GM18511 (cell line): Measurements from ENCODE around the gene CACTIN.
"Not testable (repeated sequence)": the region's sequence is repeated elsewhere in the genome, so short reads cannot be mapped to it uniquely, and the experiment has no call there.

Source experiments
- ATAC-seq: cut with Tn5 transposase; IDR thresholded peaks from one replicate; pipeline ENCODE4 v1.9.1; 2021; ENCODE audit warnings: mild to moderate bottlenecking, moderate library complexity; ENCODE audit not compliant: unreplicated experiment

The CACTIN gene

DNA sequence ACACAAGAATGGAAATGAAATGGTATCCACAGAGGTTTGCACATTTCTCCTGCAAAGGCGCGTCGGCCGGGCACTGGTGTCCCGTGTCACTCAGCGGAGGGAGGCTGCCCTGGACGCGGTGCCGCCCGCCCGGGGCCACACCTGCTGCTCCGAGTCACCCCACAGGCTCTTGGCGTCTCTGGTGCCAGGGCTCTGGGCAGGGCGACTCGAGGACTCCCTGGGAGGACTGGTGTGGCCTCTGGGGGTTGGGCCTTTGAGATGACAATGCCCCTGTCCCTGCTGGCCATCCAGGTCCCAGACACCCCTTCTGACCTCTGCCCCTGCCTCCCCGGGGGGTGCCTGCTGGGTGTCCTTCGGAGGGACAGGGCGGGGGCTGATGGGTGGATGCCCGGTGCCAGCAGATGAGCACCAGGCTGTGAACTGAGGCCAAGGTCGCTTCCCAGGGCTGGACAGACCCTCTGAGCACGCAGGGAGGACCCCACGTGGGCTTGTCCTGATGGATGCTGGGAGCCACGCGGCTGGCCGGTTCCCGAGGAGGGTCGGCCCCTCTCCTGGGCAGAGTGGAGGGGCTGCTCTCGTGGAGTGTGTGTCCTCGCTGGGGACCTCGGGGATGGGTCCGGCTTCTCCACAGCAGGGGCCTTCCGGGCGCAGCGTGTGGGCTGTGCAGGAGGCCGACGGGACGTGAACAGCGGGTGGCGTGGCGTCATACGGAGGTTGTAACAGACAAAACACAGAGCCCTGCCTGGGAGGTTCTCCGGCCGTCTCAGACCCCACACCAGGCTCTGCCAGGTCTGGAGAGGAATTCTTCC lies 4.7 kb upstream of the CACTIN start:
- ATAC-seq, result no peak

DNA sequence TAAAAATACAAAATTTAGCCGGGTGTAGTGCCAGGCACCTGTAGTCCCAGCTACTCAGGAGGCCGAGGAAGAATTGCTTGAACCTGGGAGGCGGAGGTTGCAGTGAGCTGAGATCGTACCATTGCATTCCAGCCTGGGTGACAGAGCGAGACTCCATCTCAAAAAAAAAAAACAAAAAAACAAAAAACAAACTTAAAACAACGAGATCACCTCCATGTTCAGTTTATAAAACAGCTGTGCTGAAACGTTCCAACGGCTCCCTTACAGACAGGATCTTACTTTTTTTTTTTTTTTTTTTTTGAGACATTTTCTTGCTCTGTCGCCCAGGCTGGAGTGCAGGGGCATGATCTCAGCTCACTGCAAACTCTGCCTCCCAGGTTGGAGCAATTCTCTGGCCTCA lies 2.2 kb upstream of the CACTIN start:
- ATAC-seq, result not testable (repeated sequence)

DNA sequence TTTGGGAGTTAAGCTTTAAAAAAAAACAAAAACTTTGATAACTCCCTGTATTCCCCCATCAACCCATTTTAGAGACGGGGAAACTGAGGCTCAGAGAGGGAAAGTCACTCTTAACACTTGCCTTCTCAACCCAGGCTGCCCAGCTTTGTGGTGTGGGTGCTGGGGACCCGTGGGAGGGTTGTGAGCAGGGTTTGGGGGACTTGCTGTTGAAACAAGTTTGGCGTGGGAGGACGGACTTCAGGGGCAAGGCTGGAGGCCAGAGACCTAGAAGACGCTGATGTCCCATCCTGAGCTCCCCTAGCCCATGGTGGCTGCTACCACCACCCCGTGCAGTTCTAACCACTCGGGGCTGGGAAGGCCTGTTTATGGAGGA lies 747 bp upstream of the CACTIN start:
- ATAC-seq, result no peak

DNA sequence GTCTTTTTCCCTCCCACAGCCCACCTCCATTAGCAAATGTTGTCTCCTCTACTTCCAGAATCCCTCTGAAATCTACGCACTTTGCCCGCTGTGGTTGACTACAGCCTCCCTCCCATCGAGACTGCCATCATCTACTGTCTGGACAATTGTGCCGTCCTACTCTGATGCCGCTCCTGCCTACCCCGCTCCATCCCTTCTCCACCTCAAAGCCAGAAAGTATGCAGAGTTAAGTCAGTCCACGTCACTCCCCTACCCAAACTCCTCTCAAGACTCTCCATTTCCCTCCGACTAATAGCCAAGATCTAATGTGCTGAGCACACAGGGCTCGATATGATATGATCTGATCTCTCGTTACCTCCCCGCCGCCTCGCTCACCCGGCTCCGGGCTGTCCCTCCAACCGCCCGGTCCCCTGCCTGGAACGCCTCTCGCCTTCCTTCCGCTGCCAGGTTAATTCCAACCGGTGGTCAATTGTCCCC lies 556 bp downstream of the CACTIN start:
- no peak for ATAC-seq

DNA sequence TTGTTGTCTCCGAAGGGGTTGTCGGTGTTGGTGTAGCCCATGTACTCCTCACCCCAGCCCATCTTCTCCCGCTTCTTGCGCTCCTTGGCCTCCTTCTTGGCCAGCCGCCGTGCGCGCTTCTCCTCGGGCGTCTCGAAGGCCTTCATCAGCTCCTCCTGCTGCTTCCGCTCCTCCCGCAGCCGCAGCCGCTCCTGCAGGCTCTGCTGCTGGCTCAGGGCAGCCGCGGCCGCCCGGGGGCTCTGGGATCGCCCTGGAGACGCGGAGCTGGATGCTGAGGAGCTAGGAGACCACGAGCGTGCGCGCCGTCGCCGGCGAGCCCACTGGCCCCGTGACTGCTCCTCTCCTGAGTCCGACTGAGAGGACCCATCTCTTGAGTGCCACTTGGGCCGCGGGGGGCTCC lies 2.9 kb downstream of the CACTIN start:
- no peak for ATAC-seq

DNA sequence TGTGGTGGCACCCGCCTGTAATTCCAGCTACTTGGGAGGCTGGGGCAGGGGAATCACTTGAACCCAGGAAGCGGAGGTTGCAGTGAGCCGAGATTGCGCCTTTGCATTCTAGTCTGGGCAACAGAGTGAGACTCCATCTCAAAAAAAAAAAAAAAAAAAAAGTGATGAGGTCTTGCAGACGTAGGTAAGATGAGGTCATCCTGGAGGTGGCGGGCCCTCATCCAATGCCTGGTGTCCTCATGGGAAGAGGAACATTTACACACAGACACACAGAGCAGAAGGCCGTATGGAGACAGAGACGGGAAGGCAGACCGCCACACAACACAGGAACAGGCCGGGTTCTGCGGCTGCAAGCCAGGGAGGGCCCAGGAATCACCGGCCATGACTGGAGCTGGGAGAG lies 4.4 kb downstream of the CACTIN start:
- ATAC-seq, result no peak

DNA sequence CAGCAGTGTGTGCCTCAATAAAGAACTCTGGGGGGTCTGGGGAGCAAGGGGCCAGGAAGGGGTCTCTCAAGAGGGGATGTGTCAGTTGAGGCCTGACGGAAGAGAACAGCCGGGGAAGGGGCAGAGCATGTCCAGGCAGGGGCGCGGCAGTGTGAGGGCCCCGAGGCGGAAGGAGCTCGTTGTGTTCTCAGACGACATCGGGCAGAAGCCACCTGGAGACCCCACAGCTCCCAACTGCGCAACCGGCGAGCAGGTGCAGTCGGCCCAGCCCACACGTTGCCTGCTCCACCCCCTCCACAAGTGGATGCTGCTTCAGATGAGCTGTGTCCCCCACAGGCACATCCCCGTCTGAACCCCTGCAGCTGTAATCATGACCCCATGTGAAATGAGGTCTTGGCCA lies 4.9 kb downstream of the CACTIN start:
- no peak for ATAC-seq

DNA sequence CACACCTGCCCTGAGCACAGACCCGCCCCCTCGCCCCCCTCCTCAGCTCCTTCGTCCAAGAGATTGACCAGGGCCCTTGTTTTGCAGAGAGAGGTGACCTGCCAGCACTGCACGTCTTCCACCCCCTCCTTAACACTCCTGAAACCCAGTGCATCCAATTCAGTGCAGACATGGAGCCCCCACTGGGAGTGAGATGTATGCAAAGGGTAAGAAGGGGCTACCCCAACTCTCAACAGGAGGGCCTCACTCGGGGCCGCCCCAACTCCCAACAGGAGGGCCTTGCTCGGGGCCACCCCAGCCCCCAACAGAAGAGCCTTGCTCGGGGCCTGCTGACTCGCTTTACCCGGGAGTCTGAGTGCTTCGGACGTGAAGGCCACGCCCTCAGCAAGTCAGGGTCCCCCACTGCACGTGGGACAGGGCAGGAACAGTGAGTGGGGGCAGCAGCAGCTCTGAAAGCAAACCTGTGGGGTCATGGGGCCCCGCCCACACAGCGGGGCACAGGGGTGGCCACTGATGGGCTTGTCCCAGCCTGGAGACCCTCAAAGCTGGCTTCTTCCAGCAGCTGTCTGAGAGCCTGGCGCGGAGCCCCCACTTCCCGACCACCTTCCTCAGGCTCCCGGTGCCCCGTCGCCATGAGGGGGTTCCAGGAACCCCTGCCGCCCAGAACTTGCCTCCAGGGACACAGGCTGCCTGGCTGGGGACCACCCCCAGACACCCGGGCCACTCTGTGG lies 5.6 kb downstream of the CACTIN start:
- ATAC-seq, result no peak

DNA sequence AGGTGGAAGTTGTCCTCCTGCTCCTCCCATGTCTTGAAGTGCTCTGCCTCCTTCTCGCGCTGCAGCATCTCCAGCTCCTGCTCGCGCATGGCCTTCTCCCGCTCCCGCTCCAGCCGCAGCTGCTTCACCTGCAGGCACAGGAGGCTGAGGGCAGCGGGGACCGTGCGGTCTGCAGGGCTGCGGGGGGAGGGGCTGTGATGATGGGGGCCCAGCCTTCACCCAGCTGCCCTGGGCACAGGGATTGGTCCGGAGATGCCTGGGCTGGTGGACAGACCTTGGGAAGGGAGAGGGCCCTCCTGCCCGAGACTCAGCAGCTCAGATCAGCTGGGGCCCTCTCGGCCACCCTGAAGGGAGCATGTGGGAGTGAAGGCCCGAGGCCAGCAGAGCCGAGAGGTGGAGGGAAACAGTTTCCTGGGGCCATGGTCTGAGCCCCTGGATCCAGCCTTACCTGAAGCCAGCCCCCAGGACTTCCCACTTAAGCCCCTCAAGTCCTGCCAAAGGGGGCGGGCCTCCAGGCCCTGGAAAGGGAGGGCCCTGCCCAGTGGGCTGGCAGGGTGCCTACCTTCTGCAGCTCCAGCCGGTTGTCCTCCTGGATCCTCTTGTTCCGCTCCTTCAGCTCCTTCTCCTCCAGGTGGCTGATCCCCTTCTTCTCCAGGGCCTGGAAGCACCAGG lies 6.3 kb downstream of the CACTIN start:
- ATAC-seq, result no peak

DNA sequence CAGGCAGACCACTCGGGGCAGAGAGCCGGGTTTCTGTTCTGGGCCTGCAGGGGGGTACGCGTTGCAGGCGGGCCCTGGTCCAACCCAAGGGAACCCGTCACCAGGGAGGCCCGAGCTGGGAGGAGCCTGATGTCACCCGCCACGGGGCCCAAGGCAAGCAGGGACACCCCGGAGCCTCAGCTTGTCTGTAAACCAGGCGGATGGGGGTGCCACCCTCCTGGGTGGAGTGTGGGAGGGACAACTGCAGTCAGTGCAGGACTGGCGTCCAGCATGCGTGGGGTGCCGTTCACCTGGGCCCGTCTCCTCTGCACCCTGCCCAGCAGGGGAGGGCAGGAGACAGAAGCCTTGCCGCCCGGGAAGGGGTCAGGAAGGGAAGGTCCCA lies 7.0 kb downstream of the CACTIN start:
- ATAC-seq, result no peak

DNA sequence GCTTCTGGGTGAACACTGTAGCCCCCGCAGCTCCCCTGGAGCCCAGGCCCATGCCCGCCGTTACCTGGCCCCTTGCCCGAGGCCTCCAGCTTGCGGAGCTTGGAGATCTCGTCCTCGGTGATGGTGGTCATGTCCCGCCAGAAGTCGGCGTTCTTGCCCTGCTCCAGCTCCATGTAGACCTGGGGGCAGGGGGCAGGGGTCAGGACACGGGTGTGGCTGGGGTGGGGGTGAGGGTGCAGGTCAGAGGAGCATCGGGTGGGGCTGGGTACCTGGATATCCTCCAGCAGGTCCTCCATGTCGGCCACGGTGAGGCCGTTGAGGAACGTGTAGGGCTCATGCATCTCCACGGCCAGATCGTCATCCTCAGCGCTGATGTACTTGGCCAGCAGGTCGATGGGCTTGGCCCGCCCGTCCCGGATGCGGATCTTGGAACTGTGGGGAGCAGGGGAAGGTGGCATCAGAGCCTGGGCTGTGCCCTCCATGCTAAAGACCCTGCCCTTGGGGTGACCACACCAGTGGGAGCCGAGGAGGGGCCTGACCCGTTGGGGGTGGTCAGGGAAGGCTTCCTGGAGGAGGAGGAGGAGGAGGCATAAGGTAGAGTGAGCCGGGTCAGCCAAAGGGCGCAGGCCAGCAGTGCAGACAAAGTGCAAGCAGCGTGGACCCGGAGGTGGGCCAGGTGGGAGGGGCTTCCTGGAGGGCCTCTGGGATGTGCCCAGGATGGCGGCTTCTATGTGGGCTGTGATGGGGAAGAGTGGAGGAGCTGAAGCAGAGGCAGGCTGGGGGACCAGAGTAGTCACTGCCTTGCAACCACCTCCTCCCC lies 7.6 kb downstream of the CACTIN start:
- ATAC-seq, result no peak

DNA sequence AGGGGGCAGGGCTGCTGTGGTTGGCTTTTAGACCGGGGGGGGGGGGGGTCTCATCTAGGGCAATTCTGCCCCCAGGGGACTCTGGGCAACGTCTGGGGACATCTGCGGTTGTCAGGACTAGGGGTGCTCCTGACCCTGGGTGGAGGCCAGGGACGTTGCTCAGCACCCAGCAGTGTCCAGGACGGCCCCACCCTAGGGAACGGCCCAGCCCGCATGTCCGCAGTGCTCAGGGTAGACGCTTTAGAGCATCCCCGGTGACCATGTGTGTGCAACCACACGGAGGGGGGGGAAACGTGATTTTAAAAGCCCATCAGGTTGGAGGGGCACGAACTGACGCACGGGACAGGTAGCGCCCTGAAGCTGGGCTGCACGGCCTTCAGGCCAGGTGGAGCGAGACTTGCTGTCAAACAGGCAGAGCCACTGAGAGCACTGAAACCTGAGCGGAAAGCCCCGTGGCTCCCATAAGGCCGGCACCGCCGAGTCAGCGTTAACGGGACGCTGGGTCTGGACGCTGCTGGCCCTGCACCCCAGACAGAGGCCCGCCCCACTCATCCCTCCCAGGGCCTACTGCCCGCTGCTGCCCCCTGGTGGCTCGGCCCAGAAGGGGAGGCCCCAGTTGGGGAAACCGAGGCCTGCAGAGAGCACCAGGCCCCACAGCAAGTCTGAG lies 8.3 kb downstream of the CACTIN start:
- ATAC-seq, result no peak

DNA sequence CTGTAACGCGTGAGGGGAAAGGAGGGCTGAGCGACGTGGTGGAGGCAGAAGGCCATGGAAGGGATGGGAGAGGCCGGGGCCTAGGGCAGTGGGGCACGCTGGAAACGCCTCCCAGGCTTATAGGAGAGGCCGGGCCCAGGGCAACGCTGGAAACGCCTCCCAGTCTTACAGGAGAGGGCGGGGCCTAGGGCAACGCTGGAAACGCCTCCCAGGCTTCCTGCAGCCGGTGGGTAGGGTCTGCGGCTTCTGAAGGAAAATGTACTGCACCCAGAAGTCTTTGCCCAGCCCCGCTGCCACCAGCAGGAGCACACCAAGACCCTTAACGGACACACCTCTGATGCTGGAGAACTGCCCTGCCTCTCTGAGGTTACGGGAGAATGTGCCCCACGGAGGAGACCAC lies 9.1 kb downstream of the CACTIN start:
- no peak for ATAC-seq

DNA sequence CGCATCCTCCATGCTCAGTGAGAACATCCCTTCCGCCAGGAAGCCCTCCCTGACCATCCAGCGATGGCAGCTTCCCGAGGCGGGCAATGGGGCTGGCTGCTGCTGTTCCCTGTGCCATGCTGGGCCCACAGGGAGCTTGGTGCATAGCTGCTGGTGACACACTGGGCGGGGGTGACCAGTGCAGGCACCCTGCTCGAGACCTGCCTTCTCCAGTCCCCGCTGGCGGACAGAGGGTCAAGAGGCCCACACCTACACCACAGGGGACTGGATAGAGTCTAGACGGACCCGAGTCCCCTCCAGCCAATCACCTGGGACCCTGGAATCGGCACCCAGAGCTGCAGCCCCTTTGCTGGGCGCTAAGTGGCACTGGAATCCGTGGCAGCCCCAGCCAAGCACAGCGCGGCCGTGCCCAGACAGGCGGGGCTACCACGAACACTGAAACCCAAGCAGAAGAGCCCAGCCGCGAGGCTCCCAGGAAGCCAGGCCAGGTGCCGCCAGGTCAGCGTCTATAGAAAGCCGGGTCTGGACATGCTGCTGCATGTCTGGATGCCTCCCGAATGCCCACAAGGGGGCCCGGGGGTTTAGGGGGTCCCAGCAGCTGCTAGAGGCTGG lies 11.0 kb downstream of the CACTIN start:
- ATAC-seq, result no peak

DNA sequence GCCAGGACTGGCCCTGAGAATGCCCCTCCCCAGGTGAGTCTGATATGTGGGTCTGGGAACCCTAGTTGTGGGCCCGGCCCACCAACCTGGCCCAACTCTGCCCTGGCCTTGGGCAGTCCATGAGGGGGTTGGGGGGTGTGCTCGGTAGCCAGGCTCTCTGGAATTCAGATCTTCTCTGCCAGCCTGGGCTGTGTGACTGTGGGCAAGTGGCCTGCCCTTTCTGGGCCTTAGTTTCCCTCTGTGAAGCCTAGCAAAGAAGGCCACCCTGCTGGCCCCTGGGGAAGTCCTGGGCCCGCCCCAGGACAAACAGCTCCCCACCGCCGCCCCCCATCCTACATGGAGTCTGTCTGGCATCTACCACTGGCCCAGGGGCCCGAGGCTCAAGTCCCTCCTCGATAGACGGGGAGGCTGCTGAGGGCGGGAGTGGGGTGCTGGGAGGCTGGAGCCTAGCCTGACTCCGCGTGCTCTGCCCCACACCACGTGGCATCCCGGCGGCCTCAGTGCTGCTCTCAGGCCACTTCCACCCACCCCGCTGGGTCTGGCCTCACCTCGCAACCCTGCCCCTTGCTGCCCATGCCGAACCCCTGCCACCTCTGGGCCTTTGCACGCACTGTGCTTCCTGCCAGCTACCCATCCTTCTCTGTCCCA lies 11.6 kb downstream of the CACTIN start:
- no peak for ATAC-seq

DNA sequence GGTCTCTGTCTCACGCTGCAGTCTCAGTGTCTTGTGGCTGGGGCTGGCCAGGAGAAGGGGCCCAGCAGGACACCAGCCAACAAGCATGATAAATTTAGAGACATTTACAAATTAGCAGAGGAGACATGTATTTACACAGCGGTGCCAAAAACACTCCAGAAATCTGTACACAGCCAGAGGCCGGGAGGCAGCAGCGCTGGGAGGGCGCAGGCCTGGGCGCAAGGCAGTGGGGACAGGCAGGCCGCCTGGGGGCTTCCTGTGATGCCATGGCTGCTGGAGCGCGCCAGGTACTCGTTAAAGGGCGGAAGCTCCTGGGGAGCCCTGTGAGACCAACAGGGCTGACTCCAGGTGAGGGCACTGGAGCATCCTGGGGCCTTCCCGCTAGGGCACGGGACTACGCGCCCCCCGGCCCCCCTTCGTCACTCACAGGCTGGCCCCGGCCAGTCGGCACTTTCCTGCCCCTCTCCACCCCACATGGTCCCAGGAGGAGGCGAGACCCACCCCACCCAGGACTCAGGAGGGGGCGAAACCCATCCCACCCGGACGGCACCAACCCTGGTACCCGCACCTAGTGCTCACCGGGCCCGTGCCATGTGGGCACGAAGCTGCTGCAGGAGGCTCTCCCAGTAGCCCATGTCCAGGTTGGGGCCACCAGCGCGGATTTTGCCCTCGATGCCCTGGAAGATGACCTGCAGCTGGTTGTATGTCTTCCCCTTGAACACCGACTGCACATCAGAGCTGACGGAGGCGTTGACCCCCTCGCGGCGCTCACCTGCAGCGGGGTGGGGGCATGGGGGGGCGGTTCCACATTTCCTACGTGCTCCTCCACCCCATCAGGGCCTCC lies 12.6 kb downstream of the CACTIN start:
- no peak for ATAC-seq

DNA sequence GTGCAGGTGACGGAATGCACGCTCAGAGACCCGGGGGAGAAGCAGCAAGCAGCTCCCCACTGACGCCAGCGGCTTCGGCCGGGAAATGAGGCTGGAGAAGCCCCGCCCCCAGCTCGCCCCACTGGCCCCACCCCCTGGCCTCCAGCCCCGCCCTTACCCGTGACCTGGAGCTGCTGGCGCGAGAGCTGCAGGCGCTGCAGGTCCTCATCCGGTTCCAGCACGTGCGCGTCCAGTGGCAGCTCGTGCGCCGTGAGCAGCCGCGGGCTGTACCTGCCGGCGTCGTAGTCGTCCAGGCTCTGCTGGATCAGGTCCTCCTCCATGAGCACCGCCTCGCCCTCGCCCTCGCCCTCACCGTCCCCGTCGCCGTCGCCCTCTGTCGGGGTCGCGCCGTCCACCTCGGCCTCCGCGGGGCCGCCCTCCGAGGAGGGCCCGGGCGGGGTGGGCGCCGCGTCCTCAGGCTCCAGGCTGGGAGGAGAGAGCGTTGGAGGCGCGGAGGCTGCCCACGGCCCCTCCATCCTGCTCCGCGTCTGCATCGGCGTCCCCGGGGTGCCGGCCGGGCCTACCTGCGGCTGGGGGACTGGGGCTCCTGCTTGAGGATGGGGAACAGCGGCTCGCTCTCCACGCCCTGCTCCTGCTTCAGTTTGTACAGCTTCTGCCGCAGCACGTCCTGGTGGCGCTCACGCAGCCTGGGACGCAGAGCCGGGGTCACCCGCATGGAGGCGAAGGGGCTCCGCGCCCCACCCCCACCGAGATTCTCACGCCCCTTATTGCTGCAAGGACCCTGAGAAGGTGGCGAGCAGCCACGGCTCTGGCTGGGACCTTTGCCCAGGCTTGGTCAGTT lies 13.5 kb downstream of the CACTIN start:
- ATAC-seq, result no peak

DNA sequence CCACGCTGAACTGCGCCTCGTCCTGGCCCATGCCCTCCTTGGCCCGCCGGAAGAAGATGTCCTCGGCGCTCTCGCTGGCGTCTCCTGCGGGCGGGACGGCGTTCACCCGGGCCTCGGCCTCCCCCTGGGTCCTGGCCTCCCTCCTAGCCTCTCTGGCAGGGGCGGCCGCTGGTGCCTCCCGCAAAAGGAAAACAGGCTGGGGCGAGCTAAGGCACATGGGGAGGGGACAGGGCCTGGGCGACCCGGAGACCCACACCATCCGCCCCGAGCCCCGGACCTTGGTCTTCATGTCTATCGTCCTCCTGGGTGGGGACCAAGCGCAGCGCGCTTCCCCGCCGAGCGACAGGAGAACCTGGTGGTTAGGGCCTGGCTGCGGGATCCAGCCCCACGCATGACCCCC lies 14.3 kb downstream of the CACTIN start:
- ATAC-seq, result no peak
